Caki2 (cell line): ENCODE data around the gene KLRC3. TPM values are rescaled to one million over a fixed set of nuclear protein-coding genes. Genes with fewer than 3 reads are reported as not detected.
A peak's percentile ranks its signal among the peaks of the same experiment; 100 is the strongest.
"Not testable (repeated sequence)": the region's sequence is repeated elsewhere in the genome, so short reads cannot be mapped to it uniquely, and the experiment has no call there.

Experiments
- DNase-seq: peaks from one replicate; pipeline ENCODE4 v3.0.0-alpha.2; 2015; ENCODE audit warnings: low read depth
- in situ Hi-C: cut with HindIII; loops from 2 replicates; pipeline ENCODE4 v1.10.0; 2016; ENCODE audit warnings: low sequenced_read_pairs, low pct_unique_long_range_greater_than_20kb, mixed read lengths
- total RNA-seq: library from RNA; depleted of rRNA; stranded (reverse); fragments of >200 nt; shearing (Covaris generic); gene quantifications from 2 replicates; pipeline ENCODE4 v1.2.3, GENCODE V29; 2014; ENCODE audit warnings: low replicate concordance; rRNA removed

Gene KLRC3
- not detected in 2 replicates for total RNA-seq

DNA sequence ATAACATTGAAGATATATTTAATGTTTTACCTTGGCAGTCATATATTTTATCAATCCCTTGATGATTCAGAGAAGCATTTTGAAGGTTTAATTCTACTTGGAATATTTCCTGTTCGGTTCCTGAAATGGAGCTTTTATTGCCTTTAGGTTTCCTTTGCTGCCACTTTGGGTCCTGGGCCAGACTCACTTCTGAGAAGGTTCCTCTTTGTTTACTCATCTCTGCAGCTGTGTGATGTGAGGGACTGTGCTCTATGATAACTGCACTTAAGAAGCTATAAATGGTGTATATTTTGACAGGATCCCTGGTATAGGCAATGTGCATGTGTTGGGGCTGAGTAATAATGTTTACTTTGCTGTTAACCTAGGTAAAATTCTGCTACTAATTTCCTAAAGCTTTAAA lies at the start of gene KLRC3:
Gene KLRC3 (minus strand): TSS at position 262 of the 400 bp plus-strand sequence. CDS start 45 bp downstream, at position 217.
- in situ Hi-C loops, DNase-seq: not testable (repeated sequence)

DNA sequence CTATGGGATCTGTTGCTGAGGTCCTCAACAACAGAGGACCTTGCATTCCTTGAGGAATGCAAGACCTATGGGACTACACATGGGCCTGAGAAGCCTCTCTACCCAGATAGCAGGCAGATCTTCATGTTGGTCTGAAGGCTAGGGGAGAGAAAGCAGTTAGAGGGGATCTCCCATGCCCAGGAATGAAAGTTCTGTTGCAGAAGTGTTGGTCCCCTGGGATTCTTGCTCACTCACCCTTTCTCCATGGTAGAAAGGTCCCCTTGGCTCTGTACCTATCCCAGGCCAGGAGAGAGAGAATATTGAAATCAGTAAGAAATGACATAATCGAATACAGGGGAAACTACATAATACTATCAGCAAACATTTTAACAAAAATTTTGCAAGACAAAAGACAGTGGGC lies 49.3 kb upstream of the KLRC3 start:
- in situ Hi-C loops: no loop called here
- no peak for DNase-seq

DNA sequence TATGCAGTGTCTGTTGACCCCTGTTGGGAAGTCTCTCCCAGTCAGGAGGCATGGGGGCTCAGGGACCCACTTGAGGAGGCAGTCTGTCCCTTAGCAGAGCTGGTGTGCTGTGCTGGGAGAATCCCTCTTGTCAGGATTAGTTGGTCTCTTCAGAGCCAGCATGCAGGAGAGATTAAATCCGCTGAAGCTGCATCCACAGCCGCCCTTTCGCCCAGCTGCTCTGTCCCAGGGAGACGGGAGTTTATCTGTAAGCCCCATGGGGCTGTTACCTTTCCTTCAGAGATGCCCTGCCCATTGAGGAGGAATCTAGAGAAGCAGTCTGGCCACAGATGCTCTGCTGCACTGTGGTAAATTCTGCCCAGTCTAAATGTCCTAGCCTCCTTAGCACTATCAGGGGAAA lies 45.9 kb upstream of the KLRC3 start:
- in situ Hi-C loops: no loop called here
- DNase-seq: no peak

DNA sequence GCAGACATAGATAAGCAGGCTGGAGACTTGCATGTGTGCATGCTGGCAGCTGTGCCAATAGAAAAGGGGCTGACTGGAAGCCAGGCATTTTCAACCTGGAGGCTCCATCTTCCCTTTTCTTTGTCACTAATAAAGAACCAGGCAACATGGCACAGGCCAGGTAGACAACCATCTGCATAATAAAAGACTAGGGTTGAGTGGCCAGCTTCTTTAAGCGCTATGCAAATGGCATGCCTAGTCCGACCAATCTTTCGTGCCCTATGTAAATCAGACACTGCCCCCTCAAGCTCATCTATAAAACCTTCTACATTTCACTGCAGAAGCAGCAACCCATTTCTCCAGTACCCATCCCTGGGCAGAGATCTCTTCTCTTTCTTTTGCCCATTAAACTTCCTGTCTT lies 37.4 kb upstream of the KLRC3 start:
- in situ Hi-C loops: no loop called here
- DNase-seq: no peak

DNA sequence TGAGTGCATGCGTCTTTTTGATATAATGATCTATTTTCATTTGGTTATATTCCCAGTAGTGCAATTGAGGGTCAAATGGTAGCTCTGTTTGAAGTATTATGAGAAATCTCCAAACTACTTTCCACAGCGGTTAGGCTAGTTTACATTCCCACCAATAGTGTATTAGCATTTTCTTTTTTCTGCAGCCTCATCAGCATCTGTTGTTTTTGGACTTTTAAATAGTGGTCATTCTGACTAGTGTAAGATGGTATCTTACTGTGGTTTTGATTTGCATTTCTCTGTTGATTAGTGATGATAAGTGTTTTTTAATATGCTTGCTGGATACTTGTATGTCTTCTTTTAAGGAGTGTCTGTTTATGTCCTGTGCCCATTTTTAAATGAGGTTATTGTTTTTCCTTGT lies 36.5 kb upstream of the KLRC3 start:
- DNase-seq: no peak
- in situ Hi-C loops: no loop called here

DNA sequence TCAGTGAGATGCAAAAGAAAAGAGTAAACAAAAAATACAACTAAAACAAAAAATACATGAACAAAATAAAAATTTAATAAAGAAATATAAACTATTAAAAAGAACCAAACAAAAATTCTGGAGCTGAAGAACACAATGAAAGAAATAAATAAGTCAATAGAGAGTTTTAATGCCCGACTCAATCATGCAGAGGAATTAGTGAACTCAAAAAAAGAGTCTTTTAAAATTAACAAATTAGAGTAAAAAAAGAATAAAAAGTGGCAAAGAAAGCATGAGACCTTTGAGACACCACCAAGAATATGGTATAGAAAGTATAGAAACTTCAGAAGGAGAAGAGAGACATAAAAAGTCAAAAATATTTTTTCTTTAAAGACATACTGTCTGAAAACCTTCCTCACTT lies 35.4 kb upstream of the KLRC3 start:
- in situ Hi-C loops: no loop called here
- DNase-seq: peak; percentile 7

DNA sequence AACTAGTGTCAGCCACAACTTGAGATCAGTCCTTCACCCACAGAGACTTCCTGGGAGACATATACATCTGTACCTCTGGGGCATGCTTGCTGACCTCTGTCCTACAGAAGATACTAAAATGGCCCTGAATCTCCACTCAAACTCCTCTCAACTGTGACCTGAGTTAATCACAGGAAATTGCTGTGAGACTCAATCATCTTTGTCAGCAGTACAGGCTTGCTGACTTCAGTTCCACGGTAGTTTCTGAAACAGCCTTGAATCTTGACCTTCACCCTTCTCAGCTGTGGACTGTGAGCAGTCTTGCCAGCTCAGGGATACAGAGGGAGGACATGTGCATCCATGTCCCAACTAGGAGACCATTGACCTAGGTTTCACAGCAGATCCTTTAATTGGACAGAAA lies 34.1 kb upstream of the KLRC3 start:
- no peak for DNase-seq

DNA sequence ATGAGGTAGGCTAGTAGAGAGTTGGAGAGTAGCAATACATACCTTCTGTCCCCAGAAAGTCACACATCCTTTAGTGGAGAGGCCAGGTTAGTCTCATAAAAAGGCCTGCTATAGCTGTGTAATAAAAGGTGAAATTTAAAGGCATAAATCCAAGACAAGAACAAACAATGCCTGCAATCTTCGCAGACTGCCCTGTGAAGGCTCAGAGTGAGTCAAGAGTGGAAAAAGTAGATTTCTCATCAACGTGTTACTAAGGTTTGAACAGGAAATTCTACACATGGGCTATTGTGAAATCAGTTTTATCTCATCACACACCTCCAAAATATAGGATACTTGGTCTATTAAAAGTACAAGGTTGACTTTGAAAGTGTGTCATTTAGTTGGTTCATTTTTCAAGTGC lies 32.8 kb upstream of the KLRC3 start, which contains the start of gene KLRC1:
Gene KLRC1 (minus strand): TSS at position 222 of the 400 bp plus-strand sequence. CDS start 2,221 bp downstream, outside the sequence.
- in situ Hi-C loops: no loop called here
- no peak for DNase-seq

More for the DNA sequence above, 34.1 kb upstream of the KLRC3 start:
- in situ Hi-C loops: no loop called here

DNA sequence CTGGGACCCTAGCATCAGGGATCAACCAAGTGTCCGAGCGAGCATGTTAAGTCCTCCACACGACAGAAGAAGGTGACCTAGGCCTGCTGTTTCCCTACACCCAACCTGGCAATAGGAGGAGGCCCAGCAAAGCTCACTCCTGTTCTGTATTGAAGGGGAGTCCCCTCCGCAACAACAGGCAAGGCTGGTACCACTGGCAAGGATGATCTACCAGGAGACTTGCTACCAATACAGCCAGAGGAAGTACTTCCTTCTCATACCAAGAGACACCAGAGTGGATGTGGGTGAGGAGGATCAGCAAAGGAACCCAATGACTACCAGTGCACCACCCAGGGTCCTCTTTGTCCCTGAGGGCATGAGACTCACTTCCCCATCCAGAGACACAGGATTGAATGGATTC lies 27.8 kb upstream of the KLRC3 start:
- in situ Hi-C loops: no loop called here
- DNase-seq: no peak

DNA sequence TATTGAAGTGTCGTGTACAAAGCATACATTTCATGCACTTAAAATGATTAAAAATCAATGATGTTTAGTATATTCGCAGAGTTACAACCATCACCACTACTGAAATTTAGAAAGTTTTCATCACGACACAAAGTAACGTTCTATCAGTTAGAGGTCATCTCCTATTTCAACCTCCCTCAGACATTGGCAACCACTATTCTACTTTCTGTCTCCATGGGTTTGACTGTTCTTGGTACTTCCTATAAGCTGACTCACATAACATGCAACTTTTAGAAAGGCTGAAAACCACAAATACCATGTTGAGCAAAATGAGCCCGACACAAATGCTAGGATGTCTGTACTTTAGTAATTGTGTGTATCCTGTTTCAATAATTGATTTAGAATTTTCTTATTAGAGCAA lies 25.7 kb upstream of the KLRC3 start:
- DNase-seq, in situ Hi-C loops: not testable (repeated sequence)

DNA sequence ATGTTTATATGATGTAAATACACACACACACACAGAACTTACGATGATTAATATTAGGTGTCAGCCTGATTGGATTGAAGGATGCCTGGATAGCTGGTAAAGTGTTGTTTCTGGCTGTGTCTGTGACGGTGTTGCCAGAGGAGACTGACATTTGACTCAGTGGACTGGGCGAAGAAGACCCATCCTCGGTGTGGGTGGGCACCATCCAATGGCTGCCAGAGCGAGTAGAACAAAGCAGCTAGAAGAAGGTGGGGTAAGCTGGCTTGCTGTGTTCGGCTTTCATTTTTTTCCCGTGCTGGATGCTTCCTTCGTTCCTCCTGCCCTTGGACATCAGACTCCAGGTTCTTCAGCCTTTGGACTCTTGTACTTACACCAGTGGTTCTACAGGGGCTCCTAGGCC lies 20.7 kb upstream of the KLRC3 start:
- DNase-seq, in situ Hi-C loops: not testable (repeated sequence)

DNA sequence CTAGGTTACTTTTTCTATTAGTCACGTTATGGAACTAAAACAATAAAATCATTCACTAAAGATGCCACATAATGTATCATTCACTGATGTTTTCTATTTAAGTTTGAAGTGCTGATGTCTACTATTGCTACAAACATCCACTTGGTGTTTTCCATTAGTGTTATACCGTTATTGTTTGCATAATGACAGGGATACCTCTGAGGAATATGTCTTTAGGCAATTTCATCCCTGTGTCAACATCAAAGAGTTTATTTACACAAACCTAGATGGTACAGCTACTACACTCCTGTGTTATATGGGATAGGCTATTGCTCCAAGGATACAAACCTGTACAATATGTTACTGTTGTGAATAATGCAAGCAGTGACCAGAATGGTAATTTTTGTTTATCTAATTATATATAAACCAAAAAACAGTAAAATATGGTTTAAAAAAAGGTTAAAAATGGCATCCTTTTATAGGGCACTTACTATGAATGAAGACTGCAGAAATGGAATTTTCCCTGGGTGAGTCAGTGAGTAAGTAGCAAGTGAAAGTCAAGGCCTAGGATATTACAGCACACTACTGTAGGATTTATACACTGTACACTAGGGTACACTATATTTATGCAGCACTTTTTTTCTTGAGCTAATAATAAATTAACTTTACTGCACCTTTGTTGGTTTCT lies 19.3 kb upstream of the KLRC3 start:
- DNase-seq, in situ Hi-C loops: not testable (repeated sequence)

DNA sequence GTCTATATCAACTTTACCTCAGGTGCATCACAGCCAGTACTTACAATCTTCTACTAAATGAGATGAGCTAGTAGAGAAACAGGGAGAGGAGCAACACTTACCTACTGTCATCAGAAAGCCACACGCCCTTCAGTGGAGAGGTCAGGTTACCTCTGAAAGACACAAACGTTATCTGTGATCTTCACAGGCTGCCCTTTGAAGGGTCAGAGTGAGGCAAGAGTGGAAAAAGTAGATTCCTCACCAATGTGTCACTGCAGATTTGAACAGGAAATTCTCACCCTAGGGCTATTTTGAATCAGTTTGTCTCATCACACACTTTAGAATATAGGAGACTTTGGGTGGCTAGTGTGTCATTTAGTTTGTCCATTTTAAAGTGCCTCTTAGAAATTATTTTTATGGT lies 17.2 kb upstream of the KLRC3 start:
- in situ Hi-C loops, DNase-seq: not testable (repeated sequence)

DNA sequence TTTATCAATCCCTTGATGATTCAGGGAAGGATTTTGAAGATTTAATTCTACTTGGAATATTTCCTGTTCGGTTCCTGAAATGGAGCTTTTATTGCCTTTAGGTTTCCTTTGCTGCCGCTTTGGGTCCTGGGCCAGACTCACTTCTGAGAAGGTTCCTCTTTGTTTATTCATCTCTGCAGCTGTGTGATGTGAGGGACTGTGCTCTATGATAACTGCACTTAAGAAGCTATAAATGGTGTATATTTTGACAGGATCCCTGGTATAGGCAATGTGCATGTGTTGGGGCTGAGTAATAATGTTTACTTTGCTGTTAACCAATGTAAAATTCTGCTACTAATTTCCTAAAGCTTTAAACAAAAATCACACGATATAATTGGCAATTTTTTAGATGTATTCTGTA lies 15.4 kb upstream of the KLRC3 start, which contains the start of gene KLRC2:
Gene KLRC2 (minus strand): TSS at position 195 of the 400 bp plus-strand sequence. CDS start 24 bp downstream, at position 171.
- in situ Hi-C loops, DNase-seq: not testable (repeated sequence)

DNA sequence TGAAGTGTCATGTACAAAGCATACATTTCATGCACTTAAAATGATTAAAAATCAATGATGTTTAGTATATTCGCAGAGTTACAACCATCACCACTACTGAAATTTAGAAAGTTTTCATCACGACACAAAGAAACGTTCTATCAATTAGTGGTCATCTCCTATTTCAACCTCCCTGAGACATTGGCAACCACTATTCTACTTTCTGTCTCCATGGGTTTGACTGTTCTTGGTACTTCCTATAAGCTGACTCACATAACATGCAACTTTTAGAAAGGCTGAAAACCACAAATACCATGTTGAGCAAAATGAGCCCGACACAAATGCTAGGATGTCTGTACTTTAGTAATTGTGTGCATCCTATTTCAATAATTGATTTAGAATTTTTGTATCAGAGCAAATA lies 10.2 kb upstream of the KLRC3 start:
- DNase-seq, in situ Hi-C loops: not testable (repeated sequence)

DNA sequence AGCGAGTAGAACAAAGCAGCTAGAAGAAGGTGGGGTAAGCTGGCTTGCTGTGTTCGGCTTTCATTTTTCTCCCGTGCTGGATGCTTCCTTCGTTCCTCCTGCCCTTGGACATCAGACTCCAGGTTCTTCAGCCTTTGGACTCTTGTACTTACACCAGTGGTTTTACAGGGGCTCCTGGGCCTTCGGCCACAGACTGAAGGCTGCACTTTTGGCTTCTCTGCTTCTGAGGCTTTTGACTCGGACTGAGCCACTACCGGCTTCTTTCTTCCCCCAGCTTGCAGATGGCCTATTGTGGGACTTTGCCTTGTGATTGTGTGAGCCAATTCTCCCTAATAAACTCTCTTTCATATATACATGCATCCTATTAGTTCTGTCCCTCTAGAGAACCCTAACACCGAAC lies 5.5 kb upstream of the KLRC3 start:
- DNase-seq, in situ Hi-C loops: not testable (repeated sequence)

DNA sequence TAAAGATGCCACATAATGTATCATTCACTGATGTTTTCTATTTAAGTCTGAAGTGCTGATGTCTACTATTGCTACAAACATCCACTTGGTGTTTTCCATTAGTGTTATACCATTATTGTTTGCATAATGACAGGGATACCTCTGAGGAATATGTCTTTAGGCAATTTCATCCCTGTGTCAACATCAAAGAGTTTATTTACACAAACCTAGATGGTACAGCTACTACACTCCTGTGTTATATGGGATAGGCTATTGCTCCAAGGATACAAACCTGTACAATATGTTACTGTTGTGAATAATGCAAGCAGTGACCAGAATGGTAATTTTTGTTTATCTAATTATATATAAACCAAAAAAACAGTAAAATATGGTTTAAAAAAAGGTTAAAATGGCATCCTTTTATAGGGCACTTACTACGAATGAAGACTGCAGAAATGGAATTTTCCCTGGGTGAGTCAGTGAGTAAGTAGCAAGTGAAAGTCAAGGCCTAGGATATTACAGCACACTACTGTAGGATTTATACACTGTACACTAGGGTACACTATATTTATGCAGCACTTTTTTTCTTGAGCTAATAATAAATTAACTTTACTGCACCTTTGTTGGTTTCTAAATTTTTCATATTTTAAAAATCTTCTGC lies 4.0 kb upstream of the KLRC3 start:
- in situ Hi-C loops, DNase-seq: not testable (repeated sequence)

DNA sequence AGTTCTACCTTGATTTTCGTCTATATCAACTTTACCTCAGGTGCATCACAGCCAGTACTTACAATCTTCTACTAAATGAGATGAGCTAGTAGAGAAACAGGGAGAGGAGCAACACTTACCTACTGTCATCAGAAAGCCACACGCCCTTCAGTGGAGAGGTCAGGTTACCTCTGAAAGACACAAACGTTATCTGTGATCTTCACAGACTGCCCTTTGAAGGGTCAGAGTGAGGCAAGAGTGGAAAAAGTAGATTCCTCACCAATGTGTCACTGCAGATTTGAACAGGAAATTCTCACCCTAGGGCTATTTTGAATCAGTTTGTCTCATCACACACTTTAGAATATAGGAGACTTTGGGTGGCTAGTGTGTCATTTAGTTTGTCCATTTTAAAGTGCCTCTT lies 1.8 kb upstream of the KLRC3 start:
- DNase-seq: not testable (repeated sequence)

DNA sequence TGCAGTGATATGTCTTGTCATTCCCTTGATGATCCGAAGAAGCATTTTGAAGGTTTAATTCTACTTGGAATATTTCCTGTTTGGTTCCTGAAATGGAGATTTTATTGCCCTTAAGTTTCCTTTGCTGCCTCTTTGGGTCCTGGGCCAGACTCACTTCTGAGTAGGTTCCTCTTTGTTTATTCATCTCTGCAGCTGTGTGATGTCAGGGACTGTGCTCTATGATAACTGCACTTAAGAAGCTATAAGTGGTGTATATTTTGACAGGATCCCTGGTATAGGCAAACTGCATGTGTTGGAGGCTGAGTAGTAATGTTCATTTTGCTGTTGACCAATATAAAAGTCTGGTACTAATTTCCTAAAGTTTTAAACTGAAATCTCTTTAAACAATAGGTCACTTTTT lies 11.0 kb downstream of the KLRC3 start, which contains the start of gene KLRC4:
Gene KLRC4 (minus strand): TSS at position 366 of the 400 bp plus-strand sequence. CDS start 182 bp downstream, at position 184.
- in situ Hi-C loops: no loop called here
- DNase-seq: no peak

More for the DNA sequence above, 1.8 kb upstream of the KLRC3 start:
- in situ Hi-C loops: not testable (repeated sequence)
